ENCODE data around the gene CYP3A4.
"Not testable (repeated sequence)": the region's sequence is repeated elsewhere in the genome, so short reads cannot be mapped to it uniquely, and the experiment has no call there.

Gene CYP3A4

GRCh38 chr7:99798972-99799371 is 15.0 kb upstream of the CYP3A4 start:
- Histone ChIP-seq H3K27me3 (replicated peaks; ENCODE audit: insufficient read depth, low read length) (no peaks in the 10 kb centered on the region; the same call in 1 of the 2 replicates), H3K9me2 (replicated peaks; ENCODE audit: insufficient read depth, low read length) (no peaks in the 10 kb centered on the region), H3K4me2 (ENCODE audit: low read depth, low read length) (no peak overlapping the region), H4K20me1 (ENCODE audit: insufficient read depth, low read length) (no peaks in the 10 kb centered on the region), H3K9me3 (replicated peaks; ENCODE audit: insufficient read depth, low read length) (no peaks in the 10 kb centered on the region), H2AFZ (ENCODE audit: low read length) (no peak overlapping the region), H3K4me3 (ENCODE audit: low read length) (no peak overlapping the region), H3K9ac (ENCODE audit: low read length) (no peak overlapping the region), H3F3A (ENCODE audit: insufficient read depth, low read length) (no peaks in the 10 kb centered on the region), H3K36me3 (replicated peaks; ENCODE audit: insufficient read depth, low read length) (no peaks in the 10 kb centered on the region), H3K79me2 (ENCODE audit: low read length) (no peaks in the 10 kb centered on the region), H3K27ac (ENCODE audit: low read length) (no peak overlapping the region), H3K4me1 (ENCODE audit: low read length) (no peaks in the 10 kb centered on the region)
- no peak for DNase-seq
- no peak for TF ChIP-seq EZH2 (optimal IDR thresholded peaks at IDR 0.05; ENCODE audit: low read depth, low read length)
- TF ChIP-seq EZH2phosphoT487 (IDR thresholded peaks at IDR 0.05; ENCODE audit: low read length): no peak
- no peak for TF ChIP-seq CTCF (IDR thresholded peaks at IDR 0.05; ENCODE audit: low read length)

GRCh38 chr7:99795864-99796263 is 11.9 kb upstream of the CYP3A4 start:
- not testable (repeated sequence) for H3K79me2 ChIP-seq (ENCODE audit: low read length); H3F3A ChIP-seq (ENCODE audit: insufficient read depth, low read length); H2AFZ ChIP-seq (ENCODE audit: low read length); H3K4me1 ChIP-seq (ENCODE audit: low read length); H3K4me3 ChIP-seq (ENCODE audit: low read length); H3K9me3 ChIP-seq (replicated peaks; ENCODE audit: insufficient read depth, low read length); H4K20me1 ChIP-seq (ENCODE audit: insufficient read depth, low read length); DNase-seq; H3K9me2 ChIP-seq (replicated peaks; ENCODE audit: insufficient read depth, low read length); H3K27ac ChIP-seq (ENCODE audit: low read length); H3K36me3 ChIP-seq (replicated peaks; ENCODE audit: insufficient read depth, low read length); H3K27me3 ChIP-seq (replicated peaks; ENCODE audit: insufficient read depth, low read length); H3K4me2 ChIP-seq (ENCODE audit: low read depth, low read length); H3K9ac ChIP-seq (ENCODE audit: low read length)

GRCh38 chr7:99794585-99795502 is 10.9 kb upstream of the CYP3A4 start:
- Histone ChIP-seq H3K9me2 (replicated peaks; ENCODE audit: insufficient read depth, low read length) (no peaks in the 10 kb centered on the region), H3K27ac (ENCODE audit: low read length) (no peak overlapping the region), H3F3A (ENCODE audit: insufficient read depth, low read length) (no peaks in the 10 kb centered on the region), H3K9ac (ENCODE audit: low read length) (no peak overlapping the region), H4K20me1 (ENCODE audit: insufficient read depth, low read length) (no peaks in the 10 kb centered on the region), H2AFZ (ENCODE audit: low read length) (no peak overlapping the region), H3K79me2 (ENCODE audit: low read length) (no peaks in the 10 kb centered on the region), H3K4me2 (ENCODE audit: low read depth, low read length) (no peak overlapping the region), H3K4me3 (ENCODE audit: low read length) (no peak overlapping the region), H3K4me1 (ENCODE audit: low read length) (no peaks in the 10 kb centered on the region), H3K36me3 (replicated peaks; ENCODE audit: insufficient read depth, low read length) (no peaks in the 10 kb centered on the region), H3K9me3 (replicated peaks; ENCODE audit: insufficient read depth, low read length) (no peaks in the 10 kb centered on the region), H3K27me3 (replicated peaks; ENCODE audit: insufficient read depth, low read length) (no peaks in the 10 kb centered on the region; the same call in 1 of the 2 replicates)
- TF ChIP-seq EZH2 (optimal IDR thresholded peaks at IDR 0.05; ENCODE audit: low read depth, low read length) (no peak), EZH2phosphoT487 (IDR thresholded peaks at IDR 0.05; ENCODE audit: low read length) (no peak), CTCF (IDR thresholded peaks at IDR 0.05; ENCODE audit: low read length) (no peak)
- no peak for DNase-seq

GRCh38 chr7:99793443-99793842 is 9.5 kb upstream of the CYP3A4 start:
- no peak for DNase-seq
- no peak for TF ChIP-seq EZH2 (optimal IDR thresholded peaks at IDR 0.05; ENCODE audit: low read depth, low read length)
- no peak for TF ChIP-seq EZH2phosphoT487 (IDR thresholded peaks at IDR 0.05; ENCODE audit: low read length)
- TF ChIP-seq CTCF (IDR thresholded peaks at IDR 0.05; ENCODE audit: low read length): no peak
- Histone ChIP-seq H3K27ac (ENCODE audit: low read length) (no peak overlapping the region), H3K9ac (ENCODE audit: low read length) (no peak overlapping the region), H3K27me3 (replicated peaks; ENCODE audit: insufficient read depth, low read length) (no peaks in the 10 kb centered on the region; the same call in 1 of the 2 replicates), H4K20me1 (ENCODE audit: insufficient read depth, low read length) (no peaks in the 10 kb centered on the region), H3K9me2 (replicated peaks; ENCODE audit: insufficient read depth, low read length) (no peaks in the 10 kb centered on the region), H3K4me3 (ENCODE audit: low read length) (no peak overlapping the region), H3K79me2 (ENCODE audit: low read length) (no peaks in the 10 kb centered on the region), H3K4me2 (ENCODE audit: low read depth, low read length) (no peak overlapping the region), H3K4me1 (ENCODE audit: low read length) (no peaks in the 10 kb centered on the region), H3K9me3 (replicated peaks; ENCODE audit: insufficient read depth, low read length) (no peaks in the 10 kb centered on the region), H2AFZ (ENCODE audit: low read length) (no peak overlapping the region), H3F3A (ENCODE audit: insufficient read depth, low read length) (no peaks in the 10 kb centered on the region), H3K36me3 (replicated peaks; ENCODE audit: insufficient read depth, low read length) (no peaks in the 10 kb centered on the region)
